IPS-18c (cell line): ENCODE results near the gene BRMS1L.

Experiments
- H3K4me3 ChIP-seq: 2 replicates; pipeline ENCODE4 v1.7.0; 2013; ENCODE audit warnings: low read depth, mild to moderate bottlenecking, low read length, moderate library complexity; ENCODE audit not compliant: insufficient read depth
- H3K9me3 ChIP-seq: one replicate; pipeline ENCODE4 v1.6.1; 2013; ENCODE audit warnings: mild to moderate bottlenecking, low read length, moderate library complexity; ENCODE audit not compliant: control insufficient read depth, insufficient read depth

The BRMS1L gene

GRCh38 chr14:35883677-35884293, 57.6 kb downstream of the BRMS1L start:
- Histone ChIP-seq H3K9me3 (no peaks in the 10 kb centered on the region), H3K4me3 (no peak overlapping the region)

GRCh38 chr14:35890308-35890707, 64.2 kb downstream of the BRMS1L start:
- Histone ChIP-seq H3K9me3 (no peaks in the 10 kb centered on the region), H3K4me3 (no peak overlapping the region)

GRCh38 chr14:35895256-35895655, 69.1 kb downstream of the BRMS1L start:
- H3K4me3 ChIP-seq: no peak overlapping the region
- H3K9me3 ChIP-seq: no peaks in the 10 kb centered on the region

GRCh38 chr14:35897616-35898111, 71.5 kb downstream of the BRMS1L start:
- Histone ChIP-seq H3K4me3 (no peak overlapping the region), H3K9me3 (no peaks in the 10 kb centered on the region)

GRCh38 chr14:35898217-35898775, 72.2 kb downstream of the BRMS1L start:
- Histone ChIP-seq H3K9me3 (no peaks in the 10 kb centered on the region), H3K4me3 (no peak overlapping the region)

GRCh38 chr14:35900741-35901140, 74.6 kb downstream of the BRMS1L start:
- H3K4me3 ChIP-seq: no peak overlapping the region

GRCh38 chr14:35909665-35910064, 83.5 kb downstream of the BRMS1L start:
- H3K4me3 ChIP-seq: no peak overlapping the region
- no peaks in the 10 kb centered on the region for H3K9me3 ChIP-seq

More at GRCh38 chr14:35900741-35901140, 74.6 kb downstream of the BRMS1L start:
- H3K9me3 ChIP-seq: no peaks in the 10 kb centered on the region

- no peaks in the 10 kb centered on the region for H3K9me3 ChIP-seq
- H3K4me3 ChIP-seq: no peak overlapping the region
These were observed 84.1 kb downstream of the BRMS1L start for GRCh38 chr14:35910191-35910590.

GRCh38 chr14:35911097-35911496, 85.0 kb downstream of the BRMS1L start:
- Histone ChIP-seq H3K4me3 (no peak overlapping the region), H3K9me3 (no peaks in the 10 kb centered on the region)

- no peak overlapping the region for H3K4me3 ChIP-seq
- no peaks in the 10 kb centered on the region for H3K9me3 ChIP-seq
These were observed 89.0 kb downstream of the BRMS1L start for GRCh38 chr14:35915185-35915584.

GRCh38 chr14:35915775-35916174, 89.6 kb downstream of the BRMS1L start:
- Histone ChIP-seq H3K4me3 (no peak overlapping the region), H3K9me3 (no peaks in the 10 kb centered on the region)
